GM18526 (cell line): ENCODE results near the gene MRPL46.

Experiments used
- POLR2A ChIP-seq: IDR thresholded peaks from 3 replicates; pipeline ENCODE4 v1.6.1; 2011; ENCODE audit not compliant: insufficient read length; ENCODE audit errors: extremely low read depth

The MRPL46 gene

GRCh38 chr15:88487796-88488523, 20.8 kb upstream of the MRPL46 start:
- TF ChIP-seq POLR2A: no peak

- TF ChIP-seq POLR2A: no peak
Observed at GRCh38 chr15:88487178-88487795, 20.1 kb upstream of the MRPL46 start.

DNA sequence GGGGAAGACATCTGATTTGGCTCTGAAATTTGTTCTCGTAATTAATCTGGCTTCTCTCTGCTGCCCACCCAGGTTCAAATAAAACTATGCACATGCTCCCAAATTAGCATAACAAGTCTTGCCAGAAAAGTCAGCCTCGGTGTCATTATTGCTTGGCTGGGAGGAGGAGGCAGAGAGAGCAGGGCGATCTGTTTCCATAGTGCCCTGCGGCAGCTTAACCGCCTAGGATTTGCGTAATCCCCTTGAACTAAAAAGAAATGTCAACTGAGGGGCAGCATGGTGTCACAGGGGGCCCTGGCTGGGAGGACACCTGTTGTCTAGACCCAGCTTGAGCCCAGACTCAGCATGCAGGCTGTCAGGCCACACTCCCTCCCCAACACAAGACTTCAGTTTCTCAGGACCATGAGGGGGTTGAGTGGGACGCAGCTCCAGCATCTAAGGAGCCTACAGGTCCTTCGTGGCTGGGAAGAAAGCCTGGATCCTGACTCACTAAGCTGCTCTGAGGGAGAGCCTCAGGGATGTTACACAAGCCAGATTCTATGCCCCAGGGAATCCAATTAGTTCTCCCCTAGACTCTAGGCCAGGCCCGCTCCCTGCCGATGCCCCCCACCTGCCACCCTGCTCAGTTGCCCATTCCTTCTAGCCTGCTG, 17.6 kb upstream of the MRPL46 start:
- TF ChIP-seq POLR2A: no peak

DNA sequence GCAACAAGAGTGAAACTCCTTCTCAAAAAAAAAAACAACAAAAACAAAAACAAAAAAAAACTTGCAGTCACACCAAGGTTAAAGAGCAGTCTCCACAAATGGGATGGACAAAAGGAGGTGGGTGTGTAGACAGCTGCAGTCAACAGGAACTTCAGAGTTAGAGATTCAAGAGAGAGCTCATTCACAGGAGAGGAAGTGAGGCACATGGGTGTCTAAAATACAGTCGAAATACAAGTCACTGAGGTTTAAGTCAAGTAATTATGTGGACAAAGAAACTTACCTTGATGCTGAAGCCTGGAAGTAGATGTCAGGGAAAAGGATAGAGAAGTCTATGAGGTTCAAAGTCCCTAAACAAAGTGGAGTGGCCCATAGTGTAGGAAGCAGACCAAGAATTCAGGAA, 15.1 kb upstream of the MRPL46 start:
- TF ChIP-seq POLR2A: no peak

DNA sequence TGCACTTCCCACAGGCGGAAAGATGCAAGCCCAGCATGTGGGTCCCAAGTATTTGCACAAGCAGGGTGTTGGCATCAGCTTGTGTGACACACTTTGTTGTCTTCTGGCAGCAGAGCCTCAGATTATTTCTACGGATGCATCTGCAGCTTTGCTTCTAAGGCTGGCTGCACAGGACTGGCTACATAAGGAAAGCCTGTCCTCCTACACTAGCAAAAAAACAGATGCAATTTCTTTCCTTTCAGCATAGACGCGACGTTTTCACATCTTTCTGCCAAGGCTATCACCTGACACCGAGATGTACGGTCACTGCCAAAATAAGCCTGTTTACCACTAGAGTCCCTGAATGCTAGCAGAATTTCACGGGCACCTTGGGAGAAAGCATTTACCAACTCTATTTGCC, 13.8 kb upstream of the MRPL46 start:
- no peak for TF ChIP-seq POLR2A

GRCh38 chr15:88479169-88479568, 12.0 kb upstream of the MRPL46 start:
- no peak for TF ChIP-seq POLR2A

- no peak for TF ChIP-seq POLR2A
Observed at GRCh38 chr15:88477904-88478303, 10.7 kb upstream of the MRPL46 start.

DNA sequence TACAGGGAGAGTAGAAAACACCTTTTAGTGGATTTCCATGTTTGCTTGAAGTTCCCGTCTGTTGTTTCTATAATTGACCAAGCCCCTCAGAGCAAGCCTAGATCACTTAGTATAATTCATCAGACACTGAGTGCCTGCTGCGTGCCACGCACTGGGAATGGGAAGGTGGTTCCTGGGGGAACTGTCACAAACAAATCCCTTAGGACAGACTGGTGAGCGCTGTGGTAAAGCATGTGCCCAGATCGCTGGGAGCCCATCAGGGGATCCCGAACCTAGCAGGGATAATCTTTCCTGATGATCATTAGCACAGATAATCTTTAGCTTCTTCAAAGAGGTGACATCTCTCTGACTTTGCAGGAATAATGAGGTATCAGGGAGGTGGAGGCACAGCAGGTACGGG, 9.9 kb upstream of the MRPL46 start:
- no peak for TF ChIP-seq POLR2A

- no peak for TF ChIP-seq POLR2A
Observed at GRCh38 chr15:88476635-88477060, 9.5 kb upstream of the MRPL46 start.

- no peak for TF ChIP-seq POLR2A
Observed at GRCh38 chr15:88472225-88472624, 5.0 kb upstream of the MRPL46 start.

GRCh38 chr15:88470625-88471372, 3.6 kb upstream of the MRPL46 start:
- TF ChIP-seq POLR2A: no peak

DNA sequence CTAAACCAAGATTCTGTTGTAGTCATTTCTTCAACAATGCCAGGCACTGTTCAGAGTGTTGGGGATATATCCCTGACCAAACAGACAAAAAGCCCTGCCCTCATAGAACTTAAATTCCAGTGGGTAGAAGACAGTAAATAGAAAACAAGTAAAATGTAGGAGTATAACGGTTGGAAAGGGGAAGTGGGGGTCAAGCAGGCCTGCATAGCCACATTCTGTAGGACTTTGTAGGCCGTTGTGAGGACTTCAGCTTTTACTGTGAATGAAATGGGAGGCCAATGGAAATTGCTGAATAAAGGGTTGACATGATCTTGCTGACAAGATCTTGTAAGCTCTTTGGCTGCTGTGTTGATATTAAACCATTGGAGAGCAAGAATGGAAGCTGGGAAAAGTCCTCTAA, 2.1 kb upstream of the MRPL46 start:
- no peak for TF ChIP-seq POLR2A

DNA sequence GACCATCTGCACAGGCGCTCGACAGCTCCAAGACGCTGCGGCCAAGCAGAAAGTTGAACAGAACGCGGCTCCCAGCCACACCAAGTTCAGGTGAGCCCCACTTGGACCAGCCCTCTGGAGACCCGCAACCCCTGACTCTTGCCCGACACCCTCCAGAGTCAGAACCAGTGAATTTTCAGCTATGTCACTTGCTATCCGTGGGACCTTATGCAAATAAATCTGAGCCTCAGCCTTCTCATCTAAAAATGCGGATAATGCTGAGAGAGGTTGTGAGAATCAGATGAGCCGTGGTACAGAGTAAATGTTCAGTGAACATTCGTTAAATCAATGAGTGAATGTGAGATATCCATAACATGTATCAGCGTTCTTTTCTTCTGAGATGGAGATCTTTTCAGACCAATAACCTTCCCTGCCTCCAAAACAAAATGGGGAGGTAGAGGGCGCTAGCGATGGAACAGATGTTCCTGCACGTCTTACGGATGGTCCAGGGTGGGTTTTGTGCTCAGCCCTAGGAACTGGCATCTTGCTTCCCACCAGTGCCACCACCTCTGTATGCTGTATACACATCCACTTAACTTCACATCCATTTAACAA, 844 bp upstream of the MRPL46 start:
- no peak for TF ChIP-seq POLR2A

- TF ChIP-seq POLR2A: no peak
Observed at GRCh38 chr15:88465633-88466224, 1.5 kb downstream of the MRPL46 start.
